ENCODE data around the gene GPR146.
A peak's percentile ranks its signal among the peaks of the same experiment; 100 is the strongest.

Gene GPR146

DNA sequence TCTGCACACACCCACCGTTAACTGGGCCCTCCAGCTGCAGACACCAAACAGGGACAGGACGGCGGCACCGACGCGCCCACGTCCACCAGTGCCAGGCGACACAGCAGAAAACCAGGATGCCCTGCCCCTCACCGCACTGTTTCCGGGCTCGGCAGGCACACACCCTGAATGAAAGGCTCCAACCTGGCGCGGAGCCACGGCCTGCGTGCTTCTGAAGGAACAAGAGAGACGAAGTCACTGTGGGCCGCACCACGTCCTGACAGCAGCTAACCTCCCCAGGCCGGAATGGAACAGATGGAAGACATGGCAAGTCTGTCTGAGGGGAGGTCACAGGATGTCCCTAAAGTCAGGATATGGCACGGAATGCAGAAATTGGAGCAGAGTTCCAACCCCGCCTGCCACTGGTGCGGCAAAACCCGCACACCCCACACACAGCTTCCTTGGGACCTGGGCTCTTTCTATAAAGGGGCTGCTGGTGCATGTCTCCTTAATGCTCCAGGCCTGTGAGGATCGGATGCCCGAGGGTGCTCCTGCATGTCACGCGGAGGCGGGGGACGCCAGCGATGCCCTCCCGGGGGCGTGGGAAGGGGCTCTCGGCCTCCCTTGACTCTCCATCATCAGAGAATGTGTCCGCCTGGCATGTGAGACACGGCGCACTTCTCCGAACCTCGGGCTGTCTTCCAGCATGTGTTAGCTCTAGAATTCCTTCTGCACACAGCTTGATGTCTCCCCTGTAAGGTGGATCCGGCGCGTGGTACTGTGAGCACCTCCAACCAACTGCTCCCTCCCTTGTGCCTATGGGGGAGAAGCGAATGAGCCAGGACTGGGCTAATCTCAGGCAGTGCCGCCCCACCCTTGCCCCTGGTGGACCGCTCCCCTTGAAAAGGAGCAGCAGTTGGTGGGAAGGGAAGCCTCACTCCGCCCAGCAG lies 39.6 kb downstream of the GPR146 start:
- in situ Hi-C loops (cut with MboI; ENCODE audit: low sequenced_read_pairs, unreplicated experiment), result loop anchor here (10.0 kb wide), 1 partner anchor 89 kb away; no protein-coding TSS in a partner anchor
- DNase-seq (ENCODE audit: low spot score), result no peak
- TF ChIP-seq, protein P1, sequence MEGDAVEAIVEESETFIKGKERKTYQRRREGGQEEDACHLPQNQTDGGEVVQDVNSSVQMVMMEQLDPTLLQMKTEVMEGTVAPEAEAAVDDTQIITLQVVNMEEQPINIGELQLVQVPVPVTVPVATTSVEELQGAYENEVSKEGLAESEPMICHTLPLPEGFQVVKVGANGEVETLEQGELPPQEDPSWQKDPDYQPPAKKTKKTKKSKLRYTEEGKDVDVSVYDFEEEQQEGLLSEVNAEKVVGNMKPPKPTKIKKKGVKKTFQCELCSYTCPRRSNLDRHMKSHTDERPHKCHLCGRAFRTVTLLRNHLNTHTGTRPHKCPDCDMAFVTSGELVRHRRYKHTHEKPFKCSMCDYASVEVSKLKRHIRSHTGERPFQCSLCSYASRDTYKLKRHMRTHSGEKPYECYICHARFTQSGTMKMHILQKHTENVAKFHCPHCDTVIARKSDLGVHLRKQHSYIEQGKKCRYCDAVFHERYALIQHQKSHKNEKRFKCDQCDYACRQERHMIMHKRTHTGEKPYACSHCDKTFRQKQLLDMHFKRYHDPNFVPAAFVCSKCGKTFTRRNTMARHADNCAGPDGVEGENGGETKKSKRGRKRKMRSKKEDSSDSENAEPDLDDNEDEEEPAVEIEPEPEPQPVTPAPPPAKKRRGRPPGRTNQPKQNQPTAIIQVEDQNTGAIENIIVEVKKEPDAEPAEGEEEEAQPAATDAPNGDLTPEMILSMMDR (IDR thresholded peaks at IDR 0.05; ENCODE audit: borderline replicate concordance, control extremely low read depth, extremely low read depth, insufficient read depth, missing control alignments), result no peak

DNA sequence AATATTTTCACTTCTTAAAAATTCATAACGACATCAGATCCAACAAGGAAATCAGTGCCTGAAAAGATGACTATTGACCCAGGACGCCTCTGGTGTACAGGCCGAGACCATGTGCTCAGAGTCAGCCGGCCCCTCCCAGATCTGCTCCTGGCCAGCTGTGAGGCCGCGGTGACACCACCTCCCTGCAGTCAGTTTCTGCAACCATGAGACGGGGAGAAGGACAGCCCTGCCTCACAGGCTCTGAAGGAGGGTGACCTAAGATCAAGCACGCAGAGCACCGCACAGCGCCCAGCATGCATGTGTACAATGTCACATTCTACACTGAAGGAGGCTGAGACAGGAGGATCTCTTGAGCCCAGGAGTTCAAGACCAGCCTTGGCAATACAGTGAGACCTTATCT lies 40.9 kb downstream of the GPR146 start:
- in situ Hi-C loops (cut with MboI; ENCODE audit: low sequenced_read_pairs, unreplicated experiment), result loop anchor here (10.0 kb wide), 1 partner anchor 90 kb away; no protein-coding TSS in a partner anchor
- DNase-seq (ENCODE audit: low spot score), result no peak
- TF ChIP-seq, protein P1 (IDR thresholded peaks at IDR 0.05; ENCODE audit: borderline replicate concordance, control extremely low read depth, extremely low read depth, insufficient read depth, missing control alignments), result no peak

- in situ Hi-C loops (cut with MboI; ENCODE audit: low sequenced_read_pairs, unreplicated experiment), result loop anchor here (10.0 kb wide), 1 partner anchor 91 kb away; no protein-coding TSS in a partner anchor
- no peak for DNase-seq (ENCODE audit: low spot score)
- TF ChIP-seq, protein P1 (IDR thresholded peaks at IDR 0.05; ENCODE audit: borderline replicate concordance, control extremely low read depth, extremely low read depth, insufficient read depth, missing control alignments), result no peak
Observed at GRCh38 chr7:1085910-1086421, 41.6 kb downstream of the GPR146 start.

- DNase-seq (ENCODE audit: low spot score), result peak; percentile 94
- in situ Hi-C loops (cut with MboI; ENCODE audit: low sequenced_read_pairs, unreplicated experiment), result loop anchor here (10.0 kb wide), 1 partner anchor 92 kb away; no protein-coding TSS in a partner anchor
- TF ChIP-seq, protein P1 (IDR thresholded peaks at IDR 0.05; ENCODE audit: borderline replicate concordance, control extremely low read depth, extremely low read depth, insufficient read depth, missing control alignments), result peak; percentile 88
Observed at GRCh38 chr7:1086588-1087464, 42.5 kb downstream of the GPR146 start.

- DNase-seq (ENCODE audit: low spot score), result no peak
- TF ChIP-seq, protein P1 (IDR thresholded peaks at IDR 0.05; ENCODE audit: borderline replicate concordance, control extremely low read depth, extremely low read depth, insufficient read depth, missing control alignments), result no peak
- in situ Hi-C loops (cut with MboI; ENCODE audit: low sequenced_read_pairs, unreplicated experiment), result loop anchor here (10.0 kb wide), 1 partner anchor 93 kb away; no protein-coding TSS in a partner anchor
Observed at GRCh38 chr7:1087465-1087814, 43.1 kb downstream of the GPR146 start.

Data from GM13976 (cell line).